IPS-20b (cell line): Measurements from ENCODE around the gene MBLAC1.

ENCODE experiments used
- H3K27ac ChIP-seq: one replicate; pipeline ENCODE4 v1.5.1; 2013; ENCODE audit warnings: low read length
- H3K27me3 ChIP-seq: 2 replicates; pipeline ENCODE4 v1.6.1; 2013; ENCODE audit warnings: mild to moderate bottlenecking, low read length, inconsistent platforms; ENCODE audit not compliant: insufficient read depth
- H3K36me3 ChIP-seq: 2 replicates; pipeline ENCODE4 v1.6.1; 2013; ENCODE audit warnings: low read depth, mild to moderate bottlenecking, inconsistent platforms, low read length, moderate library complexity; ENCODE audit not compliant: insufficient read depth
- H3K4me1 ChIP-seq: 2 replicates; pipeline ENCODE4 v1.6.1; 2013; ENCODE audit warnings: mild to moderate bottlenecking, control low read depth, inconsistent platforms, low read length, moderate library complexity; ENCODE audit not compliant: insufficient read depth
- H3K4me3 ChIP-seq: 2 replicates; pipeline ENCODE4 v1.5.1; 2013; ENCODE audit warnings: mild to moderate bottlenecking, low read length, inconsistent platforms
- H3K9ac ChIP-seq: 2 replicates; pipeline ENCODE4 v1.6.1; 2013; ENCODE audit warnings: low read depth, mild to moderate bottlenecking, inconsistent platforms, low read length, moderate library complexity
- H3K9me3 ChIP-seq: 2 replicates; pipeline ENCODE4 v1.6.1; 2013; ENCODE audit warnings: mild to moderate bottlenecking, low read depth, low read length, inconsistent platforms; ENCODE audit not compliant: insufficient read depth

Gene MBLAC1

DNA sequence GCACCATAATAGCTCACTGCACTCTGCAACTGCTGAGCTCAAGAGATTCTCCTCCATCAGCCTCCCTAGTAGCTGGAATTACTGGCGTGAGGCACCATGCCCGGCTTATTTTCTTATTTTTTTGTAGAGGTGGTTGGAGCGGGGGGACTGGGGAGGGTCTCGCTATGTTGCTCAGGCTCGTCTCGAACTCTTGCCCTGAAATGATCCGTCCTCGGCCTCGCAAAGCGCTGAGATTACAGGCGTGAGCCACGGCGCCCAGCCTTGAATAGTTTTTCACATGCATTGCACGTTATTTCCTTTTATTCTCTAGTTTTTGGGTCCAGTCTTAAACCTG is 21.4 kb downstream of the MBLAC1 start:
- H3K36me3 ChIP-seq = peaks cover 24% of the 10 kb centered on the region
- H3K9ac ChIP-seq = peak overlapping the region; percentile 48; the same call in 1 of the 2 replicates
- peak overlapping the region; percentile 6 for H3K27ac ChIP-seq
- peak overlapping the region; percentile 41; the same call in 1 of the 2 replicates for H3K4me3 ChIP-seq
- peaks cover 4% of the 10 kb centered on the region; the same call in 1 of the 2 replicates for H3K4me1 ChIP-seq
- H3K27me3 ChIP-seq = no peaks in the 10 kb centered on the region
- no peaks in the 10 kb centered on the region for H3K9me3 ChIP-seq

DNA sequence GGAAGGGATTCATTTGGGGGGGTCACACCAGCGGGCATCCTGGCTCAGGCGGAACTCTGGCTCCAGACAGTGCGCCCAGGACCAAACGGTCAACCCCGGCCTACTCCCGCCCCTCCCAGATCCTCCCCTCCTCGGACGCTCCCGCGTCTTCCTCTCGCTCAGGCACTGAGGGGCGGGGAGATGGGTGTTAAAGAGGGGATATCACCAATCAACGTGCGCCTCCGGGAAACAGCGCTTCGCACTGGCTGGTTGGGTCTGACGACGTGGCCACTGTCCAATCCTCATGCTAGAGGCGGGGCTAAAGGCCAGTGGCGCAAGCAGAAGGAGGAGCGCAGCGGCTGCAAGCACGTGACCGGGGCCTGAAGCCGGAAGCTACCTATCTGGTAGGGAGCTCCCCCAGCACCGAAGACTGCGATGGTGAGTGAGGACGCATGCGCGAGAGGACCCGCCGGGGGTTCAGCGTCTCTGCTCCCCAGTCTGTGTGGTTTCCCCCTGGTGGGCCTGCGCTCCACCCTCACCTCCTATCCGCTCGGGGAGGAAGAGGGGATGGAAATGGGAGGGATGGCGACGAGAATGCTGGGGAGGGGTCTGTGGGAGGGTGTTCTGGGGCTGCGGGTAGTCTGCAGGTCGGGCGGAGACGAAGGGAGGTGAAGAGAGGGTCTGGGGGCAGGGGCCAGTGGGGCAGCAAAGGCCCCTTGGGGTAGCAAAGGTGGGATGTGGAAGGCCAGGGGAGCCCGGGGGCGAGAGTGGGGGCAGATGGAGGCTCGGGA is 22.0 kb downstream of the MBLAC1 start, which contains the start of gene LAMTOR4:
Gene LAMTOR4 (plus strand): TSS at position 360 of the 770 bp plus-strand sequence. CDS start 55 bp downstream, at position 415.
- Histone ChIP-seq H3K27me3 (no peaks in the 10 kb centered on the region), H3K27ac (peak within 1 kb of the TSS; percentile 82), H3K9me3 (no peaks in the 10 kb centered on the region), H3K36me3 (peaks cover 29% of the 10 kb centered on the region), H3K4me3 (peak within 1 kb of the TSS; percentile 96), H3K9ac (peak within 1 kb of the TSS; percentile 94), H3K4me1 (peaks cover 4% of the 10 kb centered on the region; the same call in 1 of the 2 replicates)

DNA sequence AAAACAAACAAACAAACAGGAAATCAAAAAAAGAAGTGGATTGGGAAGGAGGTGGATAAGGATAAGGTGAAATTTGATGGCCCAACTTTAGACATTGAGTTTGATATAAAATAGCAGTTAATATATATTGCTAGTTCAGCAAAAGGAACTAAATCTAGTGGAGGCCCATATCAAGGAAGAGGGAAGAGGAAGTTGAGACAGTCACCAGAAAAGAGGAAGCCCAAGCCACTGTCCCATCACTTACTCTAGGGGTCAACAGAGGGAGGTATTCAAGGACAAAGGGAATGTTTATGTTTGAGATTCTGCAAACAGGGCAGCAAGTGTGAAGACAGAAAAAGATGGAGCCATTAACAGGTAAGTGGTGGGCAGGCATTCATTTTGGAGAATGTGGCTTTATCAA is 25.6 kb downstream of the MBLAC1 start:
- Histone ChIP-seq H3K36me3 (peaks cover 62% of the 10 kb centered on the region), H3K9ac (no peak overlapping the region)

DNA sequence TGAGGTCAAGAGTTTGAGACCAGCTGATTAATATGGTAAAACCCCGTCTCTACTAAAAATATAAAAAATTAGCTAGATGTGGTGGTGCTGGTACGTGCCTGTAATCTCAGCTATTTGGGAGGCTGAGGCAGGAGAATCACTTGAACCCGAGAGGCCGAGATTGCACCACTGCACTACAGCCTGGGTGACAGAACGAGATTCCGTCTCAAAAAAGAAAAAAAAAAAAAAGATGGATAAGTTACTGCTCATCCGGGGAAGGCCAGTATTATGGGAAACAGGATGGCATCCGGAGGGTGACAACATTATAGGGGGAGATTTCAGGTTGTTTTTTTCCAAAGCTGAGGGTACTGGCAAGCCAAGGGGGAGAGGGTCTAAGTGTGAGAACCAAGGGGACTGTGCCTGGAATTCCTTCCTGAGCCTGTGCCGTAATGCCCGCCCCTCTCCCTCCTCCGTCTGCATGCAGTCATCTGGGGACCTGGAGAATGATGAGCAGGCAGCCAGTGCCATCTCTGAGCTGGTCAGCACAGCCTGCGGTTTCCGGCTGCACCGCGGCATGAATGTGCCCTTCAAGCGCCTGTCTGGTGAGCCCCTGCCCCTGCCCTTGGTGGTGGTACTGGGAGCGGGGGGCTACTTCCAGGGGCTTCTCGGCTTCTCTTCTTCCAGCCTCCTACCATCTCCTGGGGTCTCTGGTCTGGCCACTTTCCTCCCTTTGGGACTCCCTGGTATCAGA is 26.3 kb downstream of the MBLAC1 start:
- Histone ChIP-seq H3K4me3 (no peak overlapping the region), H3K9ac (no peak overlapping the region), H3K27me3 (no peaks in the 10 kb centered on the region), H3K9me3 (no peaks in the 10 kb centered on the region), H3K4me1 (peaks cover 14% of the 10 kb centered on the region; the same call in 1 of the 2 replicates), H3K36me3 (peaks cover 62% of the 10 kb centered on the region), H3K27ac (no peak overlapping the region)

More for the DNA sequence above, 25.6 kb downstream of the MBLAC1 start:
- no peak overlapping the region for H3K27ac ChIP-seq
- no peak overlapping the region for H3K4me3 ChIP-seq
- peaks cover 11% of the 10 kb centered on the region; the same call in 1 of the 2 replicates for H3K4me1 ChIP-seq
- H3K27me3 ChIP-seq = no peaks in the 10 kb centered on the region
- no peaks in the 10 kb centered on the region for H3K9me3 ChIP-seq

DNA sequence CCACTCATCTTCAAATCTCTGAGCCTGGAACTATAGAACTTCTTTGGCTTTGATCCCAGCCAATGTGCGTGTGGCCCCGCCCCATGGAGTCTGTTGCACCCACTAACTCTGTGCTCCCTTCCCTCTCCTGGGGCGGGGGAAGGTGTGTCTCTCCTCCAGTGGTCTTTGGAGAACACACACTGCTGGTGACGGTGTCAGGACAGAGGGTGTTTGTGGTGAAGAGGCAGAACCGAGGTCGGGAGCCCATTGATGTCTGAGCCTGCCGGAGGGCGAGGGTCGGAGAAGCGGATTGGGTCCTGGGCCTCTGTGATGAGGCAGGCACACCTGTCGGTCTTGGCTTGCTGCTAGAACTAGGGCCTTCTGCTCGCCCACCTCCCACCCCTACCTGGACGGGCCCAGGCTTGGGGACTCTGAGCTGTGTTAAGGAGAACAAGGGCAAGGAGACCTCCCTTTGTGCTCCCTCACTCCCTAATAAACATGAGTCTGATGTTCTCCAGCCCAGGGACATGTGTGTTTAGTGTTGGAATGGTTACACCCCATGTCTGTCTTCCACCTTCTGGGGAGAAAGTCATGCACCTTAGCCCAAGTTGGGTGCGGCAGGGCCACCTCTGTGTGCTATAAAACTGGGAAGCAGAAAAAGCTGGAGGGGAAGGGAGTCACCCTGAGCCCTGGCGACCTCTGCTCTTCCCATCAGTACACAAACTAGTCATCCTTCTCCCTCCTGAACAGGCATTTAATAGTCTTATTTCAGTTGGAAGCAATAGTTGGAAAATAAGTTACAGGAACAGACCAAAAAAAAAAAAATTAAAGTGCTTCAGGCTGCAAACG is 27.2 kb downstream of the MBLAC1 start:
- no peaks in the 10 kb centered on the region for H3K27me3 ChIP-seq
- H3K4me3 ChIP-seq = no peak overlapping the region
- H3K27ac ChIP-seq = no peak overlapping the region
- no peaks in the 10 kb centered on the region for H3K9me3 ChIP-seq
- H3K36me3 ChIP-seq = peaks cover 62% of the 10 kb centered on the region
- no peak overlapping the region for H3K9ac ChIP-seq
- H3K4me1 ChIP-seq = peaks cover 14% of the 10 kb centered on the region; the same call in 1 of the 2 replicates

DNA sequence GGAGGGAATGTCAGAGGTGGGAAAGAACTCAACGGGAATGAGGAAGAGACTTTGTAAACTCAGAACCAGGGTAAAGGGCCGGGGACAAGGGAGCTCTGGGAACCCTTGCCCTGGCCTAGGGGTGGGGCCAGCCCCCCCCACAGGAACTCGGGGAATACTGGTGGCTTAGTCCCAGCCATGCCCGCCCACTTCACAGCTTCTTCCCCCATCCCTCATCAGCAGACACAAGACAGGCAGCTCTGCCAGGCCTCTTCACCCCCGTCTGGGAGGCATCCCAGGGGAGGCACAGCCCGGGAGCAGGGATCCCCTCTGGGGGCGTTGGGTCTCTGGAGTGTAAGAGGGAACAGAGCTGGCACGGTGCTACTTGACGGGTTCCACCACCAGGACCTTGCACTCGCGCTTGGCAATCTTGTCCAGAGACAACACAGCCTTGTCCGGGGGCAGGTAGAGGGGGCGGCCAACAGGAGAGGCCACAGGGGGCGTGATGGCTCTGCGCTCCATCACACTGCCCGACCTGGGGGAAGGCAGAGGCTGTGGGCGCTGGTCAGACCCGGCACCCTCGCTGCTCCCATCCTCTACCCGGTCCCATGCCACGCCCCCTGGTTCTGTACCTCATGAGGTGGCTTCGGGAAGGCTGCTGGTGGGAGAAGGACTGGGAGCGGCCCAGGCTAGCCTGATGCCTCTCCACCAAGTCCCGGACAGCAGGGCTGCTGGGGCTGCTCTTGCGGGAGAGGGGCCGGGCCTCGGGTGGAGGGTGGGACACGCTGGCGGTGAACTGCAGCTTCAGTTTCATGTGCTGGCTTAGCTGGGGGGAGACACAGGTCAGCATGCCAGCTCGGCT is 28.1 kb downstream of the MBLAC1 start:
- H3K4me3 ChIP-seq = no peak overlapping the region
- H3K4me1 ChIP-seq = peaks cover 14% of the 10 kb centered on the region; the same call in 1 of the 2 replicates
- H3K27ac ChIP-seq = no peak overlapping the region
- peaks cover 62% of the 10 kb centered on the region for H3K36me3 ChIP-seq
- H3K9me3 ChIP-seq = no peaks in the 10 kb centered on the region
- no peaks in the 10 kb centered on the region for H3K27me3 ChIP-seq
- H3K9ac ChIP-seq = no peak overlapping the region

DNA sequence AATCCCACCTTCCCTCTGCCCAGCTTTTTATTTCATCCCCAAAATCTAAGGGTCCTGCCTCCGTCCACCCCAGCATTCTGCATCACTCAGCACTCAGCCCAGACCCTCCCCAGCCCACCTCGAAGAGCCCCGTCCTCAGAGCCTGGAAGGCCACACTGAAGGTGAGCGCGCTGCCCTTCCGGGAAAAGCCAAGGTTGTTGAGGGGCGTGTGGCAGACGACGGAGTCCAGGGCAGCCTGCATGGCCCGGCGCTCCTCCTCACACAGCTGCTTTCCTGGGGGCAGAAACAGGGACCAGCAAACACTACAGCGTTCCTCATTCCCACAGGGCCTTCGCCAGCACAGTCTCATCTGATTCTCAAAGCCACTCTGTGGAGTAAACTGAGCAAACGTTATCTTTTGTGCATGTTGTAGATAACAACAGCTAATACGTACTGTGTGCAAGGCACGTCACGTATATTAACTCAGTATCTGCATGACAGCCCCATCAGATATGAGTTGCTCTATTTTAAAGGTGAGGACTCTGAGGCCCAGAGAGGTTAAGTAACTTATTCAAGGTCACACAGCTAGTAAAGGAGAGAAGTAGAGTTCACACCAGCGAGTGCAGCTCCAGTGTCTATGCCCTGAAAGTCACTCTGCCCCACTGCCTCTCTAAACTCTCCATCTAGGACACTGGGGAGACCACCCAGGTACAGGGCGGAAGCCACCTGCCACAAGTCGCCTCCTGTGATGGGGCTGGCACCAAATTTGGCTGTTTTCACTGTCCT is 29.0 kb downstream of the MBLAC1 start:
- Histone ChIP-seq H3K4me1 (0 out of 2 replicates have a peak, but pooled peaks cover 9% of the 10 kb centered on the region), H3K4me3 (no peak overlapping the region), H3K27me3 (no peaks in the 10 kb centered on the region), H3K9ac (no peak overlapping the region), H3K27ac (no peak overlapping the region), H3K36me3 (peaks cover 56% of the 10 kb centered on the region), H3K9me3 (no peaks in the 10 kb centered on the region)

DNA sequence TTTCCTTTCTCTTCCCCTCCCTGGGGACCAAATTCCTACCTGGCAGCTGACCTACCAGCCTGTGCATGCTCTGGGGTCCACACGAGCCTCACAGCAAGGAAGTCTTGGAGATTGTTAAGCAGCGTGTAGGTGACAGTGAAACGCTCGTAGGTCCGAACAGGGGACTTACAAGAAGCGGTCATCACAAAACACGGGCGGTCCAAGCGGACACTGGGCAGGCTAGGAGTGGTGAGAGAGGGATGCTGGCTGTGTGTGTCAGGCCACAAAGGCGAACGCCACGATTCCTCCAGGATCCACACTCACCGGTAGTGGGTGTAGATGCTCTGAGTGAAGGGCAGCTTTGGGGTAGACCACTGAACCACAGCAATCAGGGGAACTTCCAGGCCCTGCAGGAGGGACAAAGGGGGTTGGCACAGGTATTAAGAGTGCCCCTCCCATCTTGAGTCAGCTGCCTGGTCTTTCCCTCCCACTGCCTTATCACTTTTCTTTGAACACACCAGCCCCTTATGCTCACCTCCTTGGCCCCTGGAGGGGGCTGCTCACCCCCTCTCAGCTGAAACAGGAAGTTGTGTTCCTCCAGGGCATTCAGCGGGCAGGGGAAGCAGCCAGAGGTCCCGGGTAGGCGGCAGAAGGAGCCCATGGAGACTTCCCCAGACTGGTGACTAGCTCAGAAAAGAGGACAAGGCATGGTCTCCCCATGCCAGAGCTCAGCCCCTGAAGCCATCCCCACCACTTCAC is 29.7 kb downstream of the MBLAC1 start:
- no peaks in the 10 kb centered on the region for H3K9me3 ChIP-seq
- no peaks in the 10 kb centered on the region for H3K27me3 ChIP-seq
- peaks cover 55% of the 10 kb centered on the region for H3K36me3 ChIP-seq
- H3K4me3 ChIP-seq = no peak overlapping the region
- no peak overlapping the region for H3K27ac ChIP-seq
- H3K9ac ChIP-seq = peak overlapping the region; percentile 72; the same call in 1 of the 2 replicates
- 0 out of 2 replicates have a peak, but pooled peaks cover 9% of the 10 kb centered on the region for H3K4me1 ChIP-seq

DNA sequence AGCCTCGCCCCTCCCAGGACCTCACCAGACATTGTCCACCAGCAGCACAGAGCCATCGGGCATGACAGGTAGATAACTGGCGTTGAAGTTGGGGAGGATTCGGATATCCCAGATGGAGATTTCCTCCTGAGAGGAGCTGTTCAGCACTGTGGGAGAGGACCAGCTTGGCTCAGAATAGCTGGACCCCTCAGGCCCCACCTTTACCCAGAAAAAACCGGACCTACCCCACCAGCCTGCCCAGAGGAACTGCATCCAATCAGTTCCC is 30.2 kb downstream of the MBLAC1 start:
- Histone ChIP-seq H3K9me3 (no peaks in the 10 kb centered on the region), H3K36me3 (peaks cover 50% of the 10 kb centered on the region), H3K9ac (peak overlapping the region; percentile 72; the same call in 1 of the 2 replicates), H3K4me3 (peak overlapping the region; percentile 74; the same call in 1 of the 2 replicates), H3K27ac (no peak overlapping the region), H3K4me1 (0 out of 2 replicates have a peak, but pooled peaks cover 9% of the 10 kb centered on the region), H3K27me3 (no peaks in the 10 kb centered on the region)
